ENCODE measurements around the gene GALNT2.

The GALNT2 gene

GRCh38 chr1:230087028-230087716, 20.1 kb downstream of the GALNT2 start:
- H3K27me3 ChIP-seq (ENCODE audit: control insufficient read depth in 2 of 2, insufficient read depth in 2 of 2, low read length in 2 of 2) = no peaks in the 10 kb centered on the region
- no peak overlapping the region for H3K9ac ChIP-seq (ENCODE audit: low read depth in 1 of 2, low read length in 2 of 2)
- no peaks in the 10 kb centered on the region for H3K9me3 ChIP-seq (ENCODE audit: control insufficient read depth in 2 of 2, low read length in 2 of 2)
- no peak overlapping the region for H3K4me3 ChIP-seq (ENCODE audit: low read length in 2 of 2)
- no peak overlapping the region for H3K27ac ChIP-seq (ENCODE audit: low read depth in 2 of 2, low read length in 2 of 2)
- peaks cover 0 to 7% of the 10 kb centered on the region in 2 donors for H3K4me1 ChIP-seq (ENCODE audit: control insufficient read depth in 2 of 2, insufficient read depth in 2 of 2, low read length in 2 of 2)
- peaks cover under 1 to 2% of the 10 kb centered on the region in 2 donors for H3K36me3 ChIP-seq (ENCODE audit: control insufficient read depth in 2 of 2, insufficient read depth in 2 of 2, low read length in 2 of 2)

GRCh38 chr1:230087717-230088105, 20.7 kb downstream of the GALNT2 start:
- no peaks in the 10 kb centered on the region for H3K9me3 ChIP-seq (ENCODE audit: control insufficient read depth in 2 of 2, low read length in 2 of 2)
- H3K4me1 ChIP-seq (ENCODE audit: control insufficient read depth in 2 of 2, insufficient read depth in 2 of 2, low read length in 2 of 2) = peaks cover 0 to 7% of the 10 kb centered on the region in 2 donors
- H3K27me3 ChIP-seq (ENCODE audit: control insufficient read depth in 2 of 2, insufficient read depth in 2 of 2, low read length in 2 of 2) = no peaks in the 10 kb centered on the region
- no peak overlapping the region for H3K4me3 ChIP-seq (ENCODE audit: low read length in 2 of 2)
- H3K9ac ChIP-seq (ENCODE audit: low read depth in 1 of 2, low read length in 2 of 2) = no peak overlapping the region
- H3K36me3 ChIP-seq (ENCODE audit: control insufficient read depth in 2 of 2, insufficient read depth in 2 of 2, low read length in 2 of 2) = peaks cover 0 to 3% of the 10 kb centered on the region in 2 donors
- H3K27ac ChIP-seq (ENCODE audit: low read depth in 2 of 2, low read length in 2 of 2) = no peak overlapping the region

DNA sequence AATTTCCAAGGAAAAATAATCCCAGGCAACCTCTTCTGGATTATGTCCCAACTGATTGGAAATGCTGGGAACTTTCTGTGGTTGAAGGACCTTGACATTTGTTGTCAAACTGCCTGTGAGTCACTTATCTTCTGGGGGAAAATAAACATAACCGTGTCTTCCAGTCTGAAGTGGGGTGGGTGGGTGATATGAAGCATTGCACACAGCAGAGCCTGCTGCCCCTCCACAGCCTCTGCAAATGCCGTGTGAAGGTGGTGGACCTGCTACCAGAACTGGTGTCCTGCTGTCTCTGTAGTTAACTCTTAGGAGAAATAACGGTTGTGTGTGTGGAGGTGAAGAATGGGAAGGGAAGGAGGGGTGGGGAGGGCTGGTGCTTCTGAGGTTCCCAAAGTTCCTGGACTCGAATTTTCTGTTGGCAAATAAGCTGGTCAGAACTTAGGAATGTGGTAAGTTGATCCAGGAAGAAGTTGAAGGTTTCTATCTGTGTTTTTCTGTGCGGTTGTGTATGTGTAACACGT, 23.2 kb downstream of the GALNT2 start:
- Histone ChIP-seq H3K9me3 (ENCODE audit: control insufficient read depth in 2 of 2, low read length in 2 of 2) (no peaks in the 10 kb centered on the region), H3K36me3 (ENCODE audit: control insufficient read depth in 2 of 2, insufficient read depth in 2 of 2, low read length in 2 of 2) (peaks cover 0 to 5% of the 10 kb centered on the region in 2 donors), H3K4me1 (ENCODE audit: control insufficient read depth in 2 of 2, insufficient read depth in 2 of 2, low read length in 2 of 2) (no peaks in the 10 kb centered on the region), H3K9ac (ENCODE audit: low read depth in 1 of 2, low read length in 2 of 2) (no peak overlapping the region), H3K27me3 (ENCODE audit: control insufficient read depth in 2 of 2, insufficient read depth in 2 of 2, low read length in 2 of 2) (no peaks in the 10 kb centered on the region), H3K27ac (ENCODE audit: low read depth in 2 of 2, low read length in 2 of 2) (no peak overlapping the region), H3K4me3 (ENCODE audit: low read length in 2 of 2) (no peak overlapping the region)

GRCh38 chr1:230091473-230092231, 24.6 kb downstream of the GALNT2 start:
- no peaks in the 10 kb centered on the region for H3K9me3 ChIP-seq (ENCODE audit: control insufficient read depth in 2 of 2, low read length in 2 of 2)
- H3K4me3 ChIP-seq (ENCODE audit: low read length in 2 of 2) = no peak overlapping the region
- no peak overlapping the region for H3K9ac ChIP-seq (ENCODE audit: low read depth in 1 of 2, low read length in 2 of 2)
- H3K36me3 ChIP-seq (ENCODE audit: control insufficient read depth in 2 of 2, insufficient read depth in 2 of 2, low read length in 2 of 2) = peaks cover 0 to 5% of the 10 kb centered on the region in 2 donors
- H3K4me1 ChIP-seq (ENCODE audit: control insufficient read depth in 2 of 2, insufficient read depth in 2 of 2, low read length in 2 of 2) = no peaks in the 10 kb centered on the region
- no peaks in the 10 kb centered on the region for H3K27me3 ChIP-seq (ENCODE audit: control insufficient read depth in 2 of 2, insufficient read depth in 2 of 2, low read length in 2 of 2)
- H3K27ac ChIP-seq (ENCODE audit: low read depth in 2 of 2, low read length in 2 of 2) = no peak overlapping the region

GRCh38 chr1:230094746-230095145, 27.7 kb downstream of the GALNT2 start:
- no peak overlapping the region for H3K9ac ChIP-seq (ENCODE audit: low read depth in 1 of 2, low read length in 2 of 2)
- H3K36me3 ChIP-seq (ENCODE audit: control insufficient read depth in 2 of 2, insufficient read depth in 2 of 2, low read length in 2 of 2) = peaks cover 0 to 3% of the 10 kb centered on the region in 2 donors
- H3K4me1 ChIP-seq (ENCODE audit: control insufficient read depth in 2 of 2, insufficient read depth in 2 of 2, low read length in 2 of 2) = no peaks in the 10 kb centered on the region
- no peak overlapping the region for H3K27ac ChIP-seq (ENCODE audit: low read depth in 2 of 2, low read length in 2 of 2)
- H3K9me3 ChIP-seq (ENCODE audit: control insufficient read depth in 2 of 2, low read length in 2 of 2) = no peaks in the 10 kb centered on the region
- H3K4me3 ChIP-seq (ENCODE audit: low read length in 2 of 2) = no peak overlapping the region
- no peaks in the 10 kb centered on the region for H3K27me3 ChIP-seq (ENCODE audit: control insufficient read depth in 2 of 2, insufficient read depth in 2 of 2, low read length in 2 of 2)

- H3K4me1 ChIP-seq (ENCODE audit: control insufficient read depth in 2 of 2, insufficient read depth in 2 of 2, low read length in 2 of 2) = no peaks in the 10 kb centered on the region
- no peak overlapping the region for H3K27ac ChIP-seq (ENCODE audit: low read depth in 2 of 2, low read length in 2 of 2)
- H3K4me3 ChIP-seq (ENCODE audit: low read length in 2 of 2) = no peak overlapping the region
- no peaks in the 10 kb centered on the region for H3K27me3 ChIP-seq (ENCODE audit: control insufficient read depth in 2 of 2, insufficient read depth in 2 of 2, low read length in 2 of 2)
- no peak overlapping the region for H3K9ac ChIP-seq (ENCODE audit: low read depth in 1 of 2, low read length in 2 of 2)
- peaks cover 0 to 3% of the 10 kb centered on the region in 2 donors for H3K36me3 ChIP-seq (ENCODE audit: control insufficient read depth in 2 of 2, insufficient read depth in 2 of 2, low read length in 2 of 2)
- H3K9me3 ChIP-seq (ENCODE audit: control insufficient read depth in 2 of 2, low read length in 2 of 2) = no peaks in the 10 kb centered on the region
These were observed 28.9 kb downstream of the GALNT2 start for GRCh38 chr1:230095938-230096337.

DNA sequence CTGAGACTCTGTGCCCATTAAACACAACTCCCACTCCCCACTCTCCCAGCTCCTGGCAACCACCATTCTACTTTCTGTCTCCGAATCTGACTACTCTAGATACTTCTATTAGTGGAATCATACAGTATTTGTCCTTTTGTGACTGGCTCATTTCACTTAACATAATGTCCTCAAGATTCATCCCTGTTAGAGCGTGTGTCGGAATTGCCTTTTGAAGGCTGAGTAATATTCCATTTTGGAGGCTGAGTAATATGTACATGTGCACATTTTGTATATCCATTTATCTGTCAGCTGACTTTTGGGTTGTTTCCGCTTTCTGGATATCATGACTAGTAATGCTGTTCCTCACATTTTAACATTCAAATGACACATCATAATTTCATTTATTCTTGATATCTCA, 30.3 kb downstream of the GALNT2 start:
- Histone ChIP-seq H3K4me3 (ENCODE audit: low read length in 2 of 2) (no peak overlapping the region), H3K36me3 (ENCODE audit: control insufficient read depth in 2 of 2, insufficient read depth in 2 of 2, low read length in 2 of 2) (peaks cover 0 to 3% of the 10 kb centered on the region in 2 donors), H3K27ac (ENCODE audit: low read depth in 2 of 2, low read length in 2 of 2) (no peak overlapping the region), H3K27me3 (ENCODE audit: control insufficient read depth in 2 of 2, insufficient read depth in 2 of 2, low read length in 2 of 2) (no peaks in the 10 kb centered on the region), H3K9ac (ENCODE audit: low read depth in 1 of 2, low read length in 2 of 2) (no peak overlapping the region), H3K4me1 (ENCODE audit: control insufficient read depth in 2 of 2, insufficient read depth in 2 of 2, low read length in 2 of 2) (no peaks in the 10 kb centered on the region), H3K9me3 (ENCODE audit: control insufficient read depth in 2 of 2, low read length in 2 of 2) (no peaks in the 10 kb centered on the region)

DNA sequence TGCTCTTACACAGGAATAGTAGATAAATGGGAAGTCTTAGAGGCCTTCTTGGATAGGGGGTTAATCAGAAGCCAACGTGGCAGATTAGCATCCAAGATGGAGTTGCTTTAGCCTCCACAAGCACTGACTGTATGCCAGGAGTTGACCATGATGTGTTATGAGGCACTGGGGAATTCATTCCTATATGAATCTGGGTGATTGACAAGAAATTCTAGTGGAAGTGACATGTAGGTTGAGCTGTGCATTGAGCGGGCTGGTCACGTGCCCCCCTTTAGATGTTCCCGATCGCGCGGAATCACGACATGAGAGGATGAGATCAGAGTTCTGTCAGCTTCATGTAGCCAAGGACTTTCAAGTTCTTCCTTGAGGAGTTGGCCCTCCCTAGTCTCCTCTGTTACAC, 31.7 kb downstream of the GALNT2 start:
- Histone ChIP-seq H3K27ac (ENCODE audit: low read depth in 2 of 2, low read length in 2 of 2) (no peak overlapping the region), H3K36me3 (ENCODE audit: control insufficient read depth in 2 of 2, insufficient read depth in 2 of 2, low read length in 2 of 2) (no peaks in the 10 kb centered on the region), H3K9me3 (ENCODE audit: control insufficient read depth in 2 of 2, low read length in 2 of 2) (no peaks in the 10 kb centered on the region), H3K4me1 (ENCODE audit: control insufficient read depth in 2 of 2, insufficient read depth in 2 of 2, low read length in 2 of 2) (peaks cover under 1 to 2% of the 10 kb centered on the region in 2 donors), H3K9ac (ENCODE audit: low read depth in 1 of 2, low read length in 2 of 2) (no peak overlapping the region), H3K27me3 (ENCODE audit: control insufficient read depth in 2 of 2, insufficient read depth in 2 of 2, low read length in 2 of 2) (no peaks in the 10 kb centered on the region), H3K4me3 (ENCODE audit: low read length in 2 of 2) (no peak overlapping the region)

DNA sequence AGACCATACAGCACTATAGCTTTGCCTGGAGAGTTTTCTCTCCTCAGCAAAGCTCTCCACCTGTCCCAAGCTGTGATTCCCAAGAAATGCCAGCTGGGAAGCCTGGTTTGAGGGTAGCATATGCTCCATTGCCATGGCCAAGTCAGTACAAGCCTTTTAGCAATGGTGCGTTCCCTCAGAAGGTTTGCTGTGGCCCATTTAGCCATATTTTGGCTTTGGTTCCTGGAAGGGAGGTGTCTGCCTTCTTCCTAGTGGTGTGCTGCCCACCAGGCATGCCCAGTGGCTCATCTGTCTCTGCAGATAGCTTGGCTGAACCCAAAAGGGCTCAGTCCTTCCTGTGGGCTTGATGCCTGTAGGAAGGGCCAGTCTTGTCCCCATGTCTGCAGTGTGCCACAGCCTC, 32.4 kb downstream of the GALNT2 start:
- no peak overlapping the region for H3K4me3 ChIP-seq (ENCODE audit: low read length in 2 of 2)

DNA sequence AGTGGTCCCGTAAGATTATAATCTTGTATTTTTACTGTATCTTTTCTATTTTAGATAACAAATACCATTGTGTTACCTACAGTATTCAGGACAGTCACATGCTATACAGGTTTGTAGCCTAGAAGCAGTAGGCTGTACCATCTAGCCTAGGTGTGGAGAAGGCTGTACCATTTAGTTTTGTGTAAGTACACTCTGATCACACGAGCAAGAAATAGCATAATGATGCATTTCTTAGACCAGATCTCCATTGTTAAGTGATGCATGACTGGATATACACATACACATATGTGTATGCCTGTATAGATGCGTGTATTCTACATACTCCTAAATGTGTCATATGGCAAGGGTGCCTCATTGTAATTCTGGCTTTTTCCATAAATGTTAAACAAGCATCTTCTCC, 33.9 kb downstream of the GALNT2 start:
- Histone ChIP-seq H3K36me3 (ENCODE audit: control insufficient read depth in 2 of 2, insufficient read depth in 2 of 2, low read length in 2 of 2) (no peaks in the 10 kb centered on the region), H3K27ac (ENCODE audit: low read depth in 2 of 2, low read length in 2 of 2) (no peak overlapping the region), H3K4me1 (ENCODE audit: control insufficient read depth in 2 of 2, insufficient read depth in 2 of 2, low read length in 2 of 2) (peaks cover 20 to 22% of the 10 kb centered on the region in 2 donors), H3K9ac (ENCODE audit: low read depth in 1 of 2, low read length in 2 of 2) (no peak overlapping the region), H3K4me3 (ENCODE audit: low read length in 2 of 2) (no peak overlapping the region), H3K27me3 (ENCODE audit: control insufficient read depth in 2 of 2, insufficient read depth in 2 of 2, low read length in 2 of 2) (no peaks in the 10 kb centered on the region), H3K9me3 (ENCODE audit: control insufficient read depth in 2 of 2, low read length in 2 of 2) (no peaks in the 10 kb centered on the region)

More for the DNA sequence above, 32.4 kb downstream of the GALNT2 start:
- H3K9ac ChIP-seq (ENCODE audit: low read depth in 1 of 2, low read length in 2 of 2) = no peak overlapping the region
- H3K9me3 ChIP-seq (ENCODE audit: control insufficient read depth in 2 of 2, low read length in 2 of 2) = no peaks in the 10 kb centered on the region
- H3K27me3 ChIP-seq (ENCODE audit: control insufficient read depth in 2 of 2, insufficient read depth in 2 of 2, low read length in 2 of 2) = no peaks in the 10 kb centered on the region
- H3K36me3 ChIP-seq (ENCODE audit: control insufficient read depth in 2 of 2, insufficient read depth in 2 of 2, low read length in 2 of 2) = no peaks in the 10 kb centered on the region
- H3K4me1 ChIP-seq (ENCODE audit: control insufficient read depth in 2 of 2, insufficient read depth in 2 of 2, low read length in 2 of 2) = peaks cover 8 to 9% of the 10 kb centered on the region in 2 donors
- H3K27ac ChIP-seq (ENCODE audit: low read depth in 2 of 2, low read length in 2 of 2) = no peak overlapping the region
